HPDE6-E6E7 (cell line): Measurements from ENCODE around the gene SLC6A8.
A peak's percentile ranks its signal among the peaks of the same experiment; 100 is the strongest.

Source experiments
- DNase-seq: peaks from one replicate; pipeline ENCODE4 v3.0.0; 2011; ENCODE audit warnings: missing footprints; ENCODE audit errors: extremely low spot score

SLC6A8 gene

DNA sequence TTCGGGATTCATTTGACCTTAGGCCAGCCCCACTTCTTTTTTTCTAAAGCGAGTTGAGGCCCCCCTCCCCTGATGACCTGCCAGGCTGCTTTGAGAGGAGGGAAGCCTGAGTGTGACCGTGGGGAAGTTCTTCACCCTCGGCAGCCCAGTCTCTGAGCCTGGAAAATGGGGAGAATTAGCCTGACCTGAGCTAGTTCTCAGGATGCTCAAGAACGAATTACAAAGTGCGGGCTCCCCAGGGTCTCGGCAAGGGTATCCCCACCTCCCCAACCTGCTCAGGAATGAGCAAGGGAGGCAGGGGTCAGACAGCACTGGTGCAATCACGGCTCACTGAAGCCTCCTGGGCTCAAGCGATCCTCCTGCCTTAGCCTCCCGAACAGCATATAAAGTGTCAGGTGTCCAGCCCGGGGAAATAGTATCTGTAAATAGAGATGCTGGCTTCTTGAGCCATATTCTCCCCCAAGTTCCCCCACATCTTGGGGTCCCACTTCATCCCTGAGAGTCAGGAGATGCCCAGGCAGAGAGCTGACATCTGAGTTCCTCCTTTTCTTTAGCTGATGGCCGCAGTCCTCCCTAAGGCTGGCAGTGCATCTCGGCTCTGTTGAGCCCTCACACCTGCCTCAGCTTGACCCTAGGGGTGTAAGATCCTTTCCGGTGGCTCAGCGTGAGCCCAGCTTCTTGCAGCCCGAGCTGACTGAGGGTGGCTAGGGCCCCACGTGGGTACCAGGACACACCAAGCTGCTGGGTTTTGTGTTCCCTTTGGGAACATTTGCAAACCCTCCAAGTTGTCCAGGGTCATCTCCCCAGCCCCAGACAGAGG lies 39.2 kb upstream of the SLC6A8 start:
- DNase-seq = no peak

GRCh38 chrX:153649178-153649914 lies 38.4 kb upstream of the SLC6A8 start:
- no peak for DNase-seq

DNA sequence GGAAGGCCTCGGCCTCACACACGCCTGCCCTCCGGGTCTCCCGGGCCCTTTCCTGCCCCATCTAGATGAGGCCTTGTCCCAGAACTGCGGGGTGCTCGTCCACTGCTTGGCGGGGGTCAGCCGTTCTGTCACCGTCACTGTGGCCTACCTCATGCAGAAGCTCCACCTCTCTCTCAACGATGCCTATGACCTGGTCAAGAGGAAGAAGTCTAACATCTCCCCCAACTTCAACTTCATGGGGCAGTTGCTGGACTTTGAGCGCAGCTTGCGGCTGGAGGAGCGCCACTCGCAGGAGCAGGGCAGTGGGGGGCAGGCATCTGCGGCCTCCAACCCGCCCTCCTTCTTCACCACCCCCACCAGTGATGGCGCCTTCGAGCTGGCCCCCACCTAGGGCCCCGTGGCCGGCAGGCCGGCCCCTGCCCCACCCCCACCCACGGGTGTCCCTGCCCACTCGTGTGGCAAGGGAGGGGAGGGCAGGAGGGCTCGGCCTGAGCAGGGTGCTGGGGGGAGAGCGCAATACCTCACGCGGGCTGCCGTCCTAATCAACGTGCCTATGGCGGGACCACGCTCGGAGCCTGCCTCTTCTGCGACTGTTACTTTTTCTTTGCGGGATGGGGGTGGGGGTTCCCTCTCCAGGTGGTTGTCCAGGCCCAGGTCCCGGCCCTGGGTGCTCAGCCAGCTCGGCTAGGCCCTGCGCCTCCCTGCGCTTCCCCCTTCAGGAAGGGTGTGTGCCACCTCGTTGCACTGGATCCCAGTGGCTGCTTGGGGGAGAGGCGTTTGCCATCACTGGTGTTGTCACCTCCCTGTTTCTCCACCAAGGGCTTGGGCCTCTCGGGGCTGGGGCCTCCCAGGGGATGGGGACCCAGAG lies 37.6 kb upstream of the SLC6A8 start:
- DNase-seq = no peak

GRCh38 chrX:153650959-153651358 lies 36.8 kb upstream of the SLC6A8 start:
- no peak for DNase-seq

- DNase-seq = no peak
These were observed 36.1 kb upstream of the SLC6A8 start for GRCh38 chrX:153651540-153652079.

GRCh38 chrX:153653556-153653955 lies 34.2 kb upstream of the SLC6A8 start:
- DNase-seq = no peak

DNA sequence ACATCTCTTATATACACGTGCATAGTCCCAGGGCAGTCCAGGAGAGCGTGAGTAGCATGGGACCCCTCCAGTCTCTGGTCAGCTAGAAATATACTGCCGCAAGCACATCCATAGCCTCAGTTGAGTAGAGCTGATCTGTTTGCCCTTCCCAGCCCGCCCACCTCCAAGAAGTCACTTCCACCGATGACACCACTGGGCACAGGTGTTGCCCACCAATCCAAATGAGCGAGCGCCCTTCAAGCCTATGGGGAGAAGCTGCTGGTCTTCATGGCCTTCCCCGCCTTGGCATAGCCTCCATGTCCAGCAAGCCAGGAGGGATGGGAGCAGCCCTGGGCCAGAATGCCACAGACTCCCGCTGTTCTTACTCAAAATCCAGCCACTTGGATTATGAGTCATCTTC lies 30.6 kb upstream of the SLC6A8 start:
- DNase-seq = no peak

DNA sequence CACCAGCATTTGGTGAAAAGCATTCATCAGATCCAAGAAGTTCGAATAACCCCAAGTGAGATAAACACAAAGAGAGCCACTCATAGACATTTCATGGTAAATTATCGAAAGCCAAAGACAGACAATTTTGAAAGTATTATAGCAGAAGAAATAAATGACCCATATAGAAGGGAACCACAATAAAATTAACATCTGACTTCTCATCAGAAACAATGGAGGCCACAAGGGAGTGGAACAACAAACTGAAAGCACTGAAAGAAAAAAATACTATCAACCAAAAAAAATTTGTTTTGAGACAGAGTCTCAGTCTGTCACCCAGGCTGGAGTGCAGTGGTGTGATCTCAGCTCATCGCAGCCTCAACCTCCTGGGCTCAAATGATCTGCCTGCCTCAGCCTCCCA lies 28.5 kb upstream of the SLC6A8 start:
- no peak for DNase-seq

DNA sequence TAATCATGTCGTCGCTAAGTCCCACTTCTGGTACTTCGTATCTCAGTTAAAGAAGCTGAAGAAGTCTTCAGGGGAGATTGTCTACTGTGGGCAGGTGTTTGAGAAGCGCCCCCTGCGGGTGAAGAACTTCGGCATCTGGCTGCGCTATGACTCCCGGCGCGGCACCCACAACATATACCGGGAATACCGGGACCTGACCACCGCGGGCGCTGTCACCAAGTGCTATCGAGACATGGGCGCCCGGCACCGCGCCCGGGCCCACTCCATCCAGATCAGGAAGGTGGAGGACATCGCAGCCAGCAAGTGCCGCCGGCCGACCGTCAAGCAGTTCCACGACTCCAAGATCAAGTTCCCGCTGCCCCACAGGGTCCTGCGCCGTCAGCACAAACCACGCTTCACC lies 25.5 kb upstream of the SLC6A8 start:
- no peak for DNase-seq

- DNase-seq = no peak
These were observed 21.9 kb upstream of the SLC6A8 start for GRCh38 chrX:153665726-153666306.

DNA sequence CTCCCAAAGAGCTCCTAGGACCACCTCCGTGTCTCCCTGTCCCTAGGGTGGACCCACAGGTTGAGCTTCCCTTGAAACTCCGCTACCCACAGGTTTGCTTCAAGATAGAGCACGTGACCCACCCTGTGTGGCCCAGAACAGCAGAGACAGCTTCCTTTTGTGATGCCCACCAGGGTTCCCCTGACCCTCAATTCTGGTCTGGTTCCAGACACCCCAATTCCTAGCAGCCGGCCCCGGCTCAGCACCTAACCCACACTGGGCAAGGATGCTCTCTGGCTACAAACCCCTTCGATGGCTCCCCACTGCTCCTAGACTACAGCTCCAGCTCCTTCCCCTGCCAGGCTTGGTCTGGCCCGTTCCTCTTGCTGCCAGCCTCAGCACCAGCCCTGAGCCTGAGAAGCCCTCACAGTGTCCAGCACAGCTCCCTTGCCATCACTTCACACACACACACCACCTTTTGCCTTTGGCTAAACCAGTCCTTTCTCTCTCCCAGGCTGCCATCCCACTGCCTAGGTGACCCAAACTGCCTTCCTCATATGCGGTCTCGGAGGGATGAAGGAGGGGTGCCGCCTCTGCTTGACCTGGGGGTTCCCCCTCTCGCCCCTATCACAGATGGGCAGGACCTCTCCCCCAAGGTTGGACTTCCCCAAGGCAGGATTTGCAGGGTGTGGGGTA lies 20.3 kb upstream of the SLC6A8 start:
- DNase-seq = no peak

DNA sequence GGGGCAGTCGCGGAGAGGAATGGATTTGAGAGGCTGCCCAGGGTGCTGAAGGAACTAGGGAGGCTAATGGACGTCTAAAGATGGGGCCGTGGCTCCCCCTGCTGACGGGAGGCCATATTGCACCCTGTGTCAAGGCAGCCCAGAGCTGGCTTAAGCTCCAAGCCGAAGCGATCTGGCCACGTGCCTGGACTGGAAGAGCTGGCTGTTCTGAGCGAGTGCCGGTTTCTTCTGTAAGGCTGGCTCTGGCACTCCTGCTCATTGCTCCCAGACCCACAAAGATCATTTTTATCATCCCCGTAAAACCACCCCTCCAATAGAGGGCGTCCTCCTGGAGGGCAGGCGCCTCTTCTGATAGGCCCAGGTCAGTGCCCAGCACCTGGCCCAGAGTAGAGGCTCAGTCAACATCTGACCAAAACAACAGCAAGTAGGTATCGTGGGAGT lies 19.8 kb upstream of the SLC6A8 start:
- peak; percentile 89 for DNase-seq

- no peak for DNase-seq
These were observed 19.1 kb upstream of the SLC6A8 start for GRCh38 chrX:153668423-153669173.

DNA sequence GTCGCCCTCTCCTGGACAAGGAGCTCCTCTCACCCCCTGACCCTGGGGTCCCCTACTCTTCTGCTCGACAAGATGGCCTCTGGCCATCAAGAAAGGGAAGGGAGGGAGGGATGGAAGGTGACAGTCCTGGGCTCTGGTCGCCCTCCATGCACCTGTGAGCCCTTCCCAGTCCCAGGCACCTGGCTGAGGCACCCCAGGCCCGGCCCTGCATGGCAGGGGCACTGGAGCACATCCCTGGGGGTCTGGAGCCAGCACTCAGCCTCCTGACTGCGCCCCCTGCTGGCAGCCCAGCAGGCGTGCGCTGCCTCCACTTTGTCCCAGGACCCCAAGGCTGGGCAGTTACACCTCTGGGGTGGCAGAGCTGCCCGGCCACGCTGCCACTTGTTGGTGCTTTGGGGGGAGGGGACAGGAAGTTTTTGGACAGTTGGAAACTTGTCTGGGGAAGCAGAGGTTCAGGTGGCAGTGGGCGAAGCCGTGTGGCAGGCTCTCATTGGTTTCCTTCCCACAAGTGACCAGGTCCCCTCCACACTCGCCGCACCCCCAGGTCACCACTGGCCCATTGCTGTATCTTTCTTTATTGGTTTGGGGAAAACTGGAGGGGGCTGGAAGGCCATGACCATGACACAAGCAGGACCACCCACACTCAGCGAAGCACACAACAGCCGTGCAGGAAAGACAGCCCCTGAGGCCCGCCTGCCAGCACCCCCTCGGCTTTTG lies 18.4 kb upstream of the SLC6A8 start:
- DNase-seq = no peak

DNA sequence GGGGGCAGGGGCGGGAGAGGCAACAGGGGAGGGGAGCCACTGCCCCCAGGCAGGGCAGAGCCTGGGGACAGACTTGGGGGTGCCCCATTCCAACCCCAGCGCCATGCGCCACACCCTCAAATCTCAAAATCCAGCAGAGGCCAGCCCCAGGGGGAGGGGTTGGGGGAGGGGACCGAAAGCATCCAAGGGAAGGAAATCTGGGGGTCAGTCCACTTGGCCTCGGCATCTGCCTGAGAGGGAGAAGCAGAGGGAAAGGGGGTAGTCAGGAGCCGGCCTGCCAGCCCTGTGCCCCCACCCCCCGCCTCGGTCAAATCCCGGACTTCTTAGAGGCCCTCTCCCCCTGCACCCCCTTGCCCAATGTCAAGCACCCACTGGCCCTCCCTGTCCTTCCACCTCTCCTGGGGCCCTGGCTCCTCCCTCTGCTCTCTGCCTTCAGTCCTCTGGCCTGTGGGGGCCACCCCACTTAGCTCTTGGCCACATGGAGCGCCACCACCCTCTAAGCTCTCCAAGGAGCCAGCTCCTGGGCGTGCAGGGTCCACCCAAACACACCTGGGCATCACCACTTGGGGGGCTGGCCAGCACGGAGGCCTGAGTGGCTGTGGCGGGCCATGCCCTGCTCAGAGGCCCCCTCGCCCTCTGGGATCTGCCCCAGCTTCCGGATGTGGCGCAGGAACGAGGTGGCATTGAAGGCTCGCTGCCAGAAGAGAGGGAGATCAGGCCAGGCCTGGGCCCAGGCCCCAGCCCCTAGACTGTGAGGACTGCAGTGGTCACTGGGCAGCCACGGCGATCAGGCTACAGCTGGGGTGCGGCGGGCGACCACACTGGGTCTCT lies 17.6 kb upstream of the SLC6A8 start:
- DNase-seq = no peak

GRCh38 chrX:153670748-153671588 lies 16.8 kb upstream of the SLC6A8 start:
- DNase-seq = no peak

GRCh38 chrX:153671589-153672530 lies 15.9 kb upstream of the SLC6A8 start:
- DNase-seq = no peak
